Glutamatergic neuron (in vitro differentiated cells): Measurements from ENCODE around the gene ABI3BP. TPM values are rescaled to one million over a fixed set of nuclear protein-coding genes. Genes with fewer than 3 reads are reported as not detected.

Experiments
- DNase-seq: peaks from one replicate; pipeline ENCODE4 v3.0.0; 2022
- H3K27ac Mint-ChIP-seq: one replicate; pipeline ENCODE4 v1.8.0; 2020; ENCODE audit warnings: mild to moderate bottlenecking, mixed read lengths, inconsistent platforms; ENCODE audit not compliant: unreplicated experiment
- H3K27me3 Mint-ChIP-seq: one replicate; pipeline ENCODE4 v1.8.0; 2020; ENCODE audit warnings: mild to moderate bottlenecking, moderate library complexity, mixed read lengths, inconsistent platforms; ENCODE audit not compliant: unreplicated experiment
- H3K36me3 Mint-ChIP-seq: one replicate; pipeline ENCODE4 v1.8.0; 2020; ENCODE audit warnings: mild to moderate bottlenecking, mixed read lengths, inconsistent platforms; ENCODE audit not compliant: unreplicated experiment
- H3K4me1 Mint-ChIP-seq: one replicate; pipeline ENCODE4 v1.8.0; 2020; ENCODE audit warnings: mild to moderate bottlenecking, low read depth, mixed read lengths, inconsistent platforms; ENCODE audit not compliant: unreplicated experiment
- H3K4me3 Mint-ChIP-seq: one replicate; pipeline ENCODE4 v1.8.0; 2020; ENCODE audit warnings: mild to moderate bottlenecking, mixed read lengths, inconsistent platforms; ENCODE audit not compliant: unreplicated experiment
- H3K9me3 Mint-ChIP-seq: one replicate; pipeline ENCODE4 v1.8.0; 2020; ENCODE audit warnings: mild to moderate bottlenecking, moderate library complexity, mixed read lengths, inconsistent platforms; ENCODE audit not compliant: unreplicated experiment
- CTCF ChIP-seq: fragments of 200-600 bp; sonication (generic); IDR thresholded peaks from one replicate; pipeline ENCODE4 v1.5.0; 2021; ENCODE audit not compliant: partially characterized antibody, unreplicated experiment
- total RNA-seq: library from RNA; stranded (reverse); fragmentation: NEBNext Ultra II Directional; extraction: Animal tissue kit (Norgen Biotek cat#: 25700); gene quantifications from one replicate; pipeline ENCODE4 v1.2.1, GENCODE V29; 2021; ENCODE audit not compliant: unreplicated experiment

Gene ABI3BP
- total RNA-seq, 1 donor from 2014 or later = not detected

- no peak overlapping the region for H3K27ac Mint-ChIP-seq
- H3K36me3 Mint-ChIP-seq = no peaks in the 10 kb centered on the region
- no peak for DNase-seq
- H3K4me1 Mint-ChIP-seq = no peaks in the 10 kb centered on the region
- no peak overlapping the region for H3K4me3 Mint-ChIP-seq
- H3K27me3 Mint-ChIP-seq = no peaks in the 10 kb centered on the region
- no peak for TF ChIP-seq CTCF
- H3K9me3 Mint-ChIP-seq = no peaks in the 10 kb centered on the region
Measured at GRCh38 chr3:100932491-100932890, 60.7 kb downstream of the ABI3BP start.

GRCh38 chr3:100928638-100929428, 64.4 kb downstream of the ABI3BP start:
- Mint-ChIP-seq H3K4me3 (no peak overlapping the region), H3K36me3 (no peaks in the 10 kb centered on the region), H3K27me3 (no peaks in the 10 kb centered on the region), H3K27ac (no peak overlapping the region), H3K4me1 (no peaks in the 10 kb centered on the region), H3K9me3 (no peaks in the 10 kb centered on the region)
- no peak for DNase-seq
- no peak for TF ChIP-seq CTCF

GRCh38 chr3:100927775-100928174, 65.4 kb downstream of the ABI3BP start:
- H3K27me3 Mint-ChIP-seq = no peaks in the 10 kb centered on the region
- no peaks in the 10 kb centered on the region for H3K9me3 Mint-ChIP-seq
- H3K4me1 Mint-ChIP-seq = no peaks in the 10 kb centered on the region
- H3K4me3 Mint-ChIP-seq = no peak overlapping the region
- no peaks in the 10 kb centered on the region for H3K36me3 Mint-ChIP-seq
- no peak overlapping the region for H3K27ac Mint-ChIP-seq
- TF ChIP-seq CTCF = no peak
- no peak for DNase-seq

- no peak overlapping the region for H3K27ac Mint-ChIP-seq
- H3K36me3 Mint-ChIP-seq = no peaks in the 10 kb centered on the region
- H3K9me3 Mint-ChIP-seq = no peaks in the 10 kb centered on the region
- TF ChIP-seq CTCF = no peak
- H3K4me1 Mint-ChIP-seq = no peaks in the 10 kb centered on the region
- DNase-seq = no peak
- no peaks in the 10 kb centered on the region for H3K27me3 Mint-ChIP-seq
- no peak overlapping the region for H3K4me3 Mint-ChIP-seq
Measured at GRCh38 chr3:100915706-100916495, 77.3 kb downstream of the ABI3BP start.
